GM12878 (cell line): ENCODE results near the gene GRIK2.

ENCODE experiments used
- ATF2 ChIP-seq: IDR thresholded peaks from 2 replicates; pipeline ENCODE4 v1.6.1; 2012; ENCODE audit warnings: low read length, inconsistent platforms
- E2F4 ChIP-seq: IDR thresholded peaks from 2 replicates; pipeline ENCODE4 v1.6.1; 2012; ENCODE audit warnings: low read depth, low read length, improper control_type of control experiment
- TAF1 ChIP-seq: IDR thresholded peaks from 2 replicates; pipeline ENCODE4 v1.6.1; 2011; ENCODE audit warnings: mild to moderate bottlenecking, low read depth, low read length, borderline replicate concordance

DNA sequence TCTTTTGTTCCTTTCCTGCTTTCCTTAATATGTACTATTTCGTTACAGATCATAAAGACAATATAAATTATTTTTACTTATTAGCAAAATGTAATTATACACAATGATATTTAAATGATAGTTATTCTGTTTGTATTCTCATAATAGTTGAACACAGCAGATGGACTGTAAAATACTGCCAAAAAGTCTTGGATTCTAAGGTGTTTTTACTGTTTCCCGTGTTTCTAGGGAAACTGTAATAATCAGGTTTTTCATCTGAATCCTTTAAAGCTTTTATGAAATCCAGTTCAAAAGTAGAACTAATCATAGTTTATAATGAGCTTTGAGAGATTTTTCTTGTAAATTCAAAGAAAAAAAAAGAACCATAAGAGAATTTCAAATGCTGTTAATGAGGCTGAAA is 148.4 kb downstream of the GRIK2 start:
- TF ChIP-seq TAF1 (no peak), ATF2 (no peak), E2F4 (no peak)
